Measurements from ENCODE around the gene PCDH17. TPM values are rescaled to one million over a fixed set of nuclear protein-coding genes. Genes with fewer than 3 reads are reported as not detected.

PCDH17 gene
- polyA plus RNA-seq, 1 donor (not counting 4 experiments of a cell fraction or from before 2014, with no cell fraction given): not detected

- H3K4me1 ChIP-seq (ENCODE audit: control insufficient read depth, extremely low read depth, insufficient read depth, low read length): no peaks in the 10 kb centered on the region
- no peaks in the 10 kb centered on the region for H4K20me1 ChIP-seq (ENCODE audit: control insufficient read depth, extremely low read depth, insufficient read depth, low read length)
- no peaks in the 10 kb centered on the region for H3K79me2 ChIP-seq (ENCODE audit: control insufficient read depth, insufficient read depth, low read length)
- H3K4me3 ChIP-seq (ENCODE audit: control insufficient read depth in 2 of 3, extremely low read depth in 1 of 3, insufficient read depth in 2 of 3, low read depth in 1 of 3, low read length in 3 of 3): no peak overlapping the region
- no peaks in the 10 kb centered on the region for H3K9me3 ChIP-seq (ENCODE audit: control insufficient read depth, low read depth, low read length)
- FAIRE-seq (no peak), DNase-seq (ENCODE audit: low read depth, low spot score) (no peak)
- dilution Hi-C loops (cut with MboI; ENCODE audit: extremely low pct_ligation_motif_present, low sequenced_read_pairs): no loop called here
- no peaks in the 10 kb centered on the region for H3K9me1 ChIP-seq (ENCODE audit: control insufficient read depth, extremely low read depth, insufficient read depth, low read length)
- H3K27ac ChIP-seq (ENCODE audit: control insufficient read depth, insufficient read depth, low read length): no peak overlapping the region
- H2AFZ ChIP-seq (ENCODE audit: control insufficient read depth, low read length): no peak overlapping the region
- H3K4me2 ChIP-seq (ENCODE audit: control insufficient read depth, extremely low read depth, insufficient read depth, low read depth, low read length): no peak overlapping the region
- H3K9ac ChIP-seq (ENCODE audit: control insufficient read depth, extremely low read depth, insufficient read depth, low read length): no peak overlapping the region
- no peaks in the 10 kb centered on the region for H3K27me3 ChIP-seq (ENCODE audit: control insufficient read depth, extremely low read depth, insufficient read depth, low read length)
- TF ChIP-seq EZH2 (IDR thresholded peaks at IDR 0.05; ENCODE audit: low read length): no peak
- TF ChIP-seq CTCF (optimal IDR thresholded peaks at IDR 0.05 in 1 of 3, IDR thresholded peaks at IDR 0.05 in 1 of 3, conservative IDR thresholded peaks at IDR 0.05 in 1 of 3; ENCODE audit: extremely low read depth in 1 of 3, insufficient read depth in 2 of 3, low read length in 3 of 3): no peak
- H3K36me3 ChIP-seq (ENCODE audit: control insufficient read depth in 2 of 2, extremely low read depth in 1 of 2, insufficient read depth in 2 of 2, low read length in 2 of 2): no peaks in the 10 kb centered on the region
Observed at GRCh38 chr13:57604442-57604841, 27.1 kb upstream of the PCDH17 start.

- Histone ChIP-seq H3K4me1 (ENCODE audit: control insufficient read depth, extremely low read depth, insufficient read depth, low read length) (no peaks in the 10 kb centered on the region), H3K27me3 (ENCODE audit: control insufficient read depth, extremely low read depth, insufficient read depth, low read length) (no peaks in the 10 kb centered on the region), H4K20me1 (ENCODE audit: control insufficient read depth, extremely low read depth, insufficient read depth, low read length) (no peaks in the 10 kb centered on the region), H3K9ac (ENCODE audit: control insufficient read depth, extremely low read depth, insufficient read depth, low read length) (no peak overlapping the region), H3K9me1 (ENCODE audit: control insufficient read depth, extremely low read depth, insufficient read depth, low read length) (no peaks in the 10 kb centered on the region), H3K4me2 (ENCODE audit: control insufficient read depth, extremely low read depth, insufficient read depth, low read depth, low read length) (no peak overlapping the region), H3K36me3 (ENCODE audit: control insufficient read depth in 2 of 2, extremely low read depth in 1 of 2, insufficient read depth in 2 of 2, low read length in 2 of 2) (no peaks in the 10 kb centered on the region), H3K79me2 (ENCODE audit: control insufficient read depth, insufficient read depth, low read length) (no peaks in the 10 kb centered on the region), H2AFZ (ENCODE audit: control insufficient read depth, low read length) (no peak overlapping the region), H3K4me3 (ENCODE audit: control insufficient read depth in 2 of 3, extremely low read depth in 1 of 3, insufficient read depth in 2 of 3, low read depth in 1 of 3, low read length in 3 of 3) (no peak overlapping the region), H3K27ac (ENCODE audit: control insufficient read depth, insufficient read depth, low read length) (no peak overlapping the region), H3K9me3 (ENCODE audit: control insufficient read depth, low read depth, low read length) (no peaks in the 10 kb centered on the region)
- no peak for DNase-seq (ENCODE audit: low read depth, low spot score)
- TF ChIP-seq EZH2 (IDR thresholded peaks at IDR 0.05; ENCODE audit: low read length) (no peak), CTCF (optimal IDR thresholded peaks at IDR 0.05 in 1 of 3, IDR thresholded peaks at IDR 0.05 in 1 of 3, conservative IDR thresholded peaks at IDR 0.05 in 1 of 3; ENCODE audit: extremely low read depth in 1 of 3, insufficient read depth in 2 of 3, low read length in 3 of 3) (no peak)
- no peak for FAIRE-seq
- dilution Hi-C loops (cut with MboI; ENCODE audit: extremely low pct_ligation_motif_present, low sequenced_read_pairs): no loop called here
Observed at GRCh38 chr13:57611969-57612368, 19.6 kb upstream of the PCDH17 start.

All from keratinocyte (primary cell).